GM13977 (cell line): ENCODE data around the gene CDKN1A.
A peak's percentile ranks its signal among the peaks of the same experiment; 100 is the strongest.

Experiments used
- DNase-seq: peaks from one replicate; pipeline ENCODE4 v3.0.0; 2012; ENCODE audit warnings: low spot score
- CTCF ChIP-seq: IDR thresholded peaks from 2 replicates; pipeline ENCODE4 v1.5.1; 2012; ENCODE audit warnings: mild to moderate bottlenecking, control low read depth; ENCODE audit not compliant: insufficient read depth; ENCODE audit errors: extremely low read depth, missing control alignments
- in situ Hi-C: fragments of 300-500 bp; cut with MboI; formaldehyde crosslinking; loops from one replicate; pipeline ENCODE4 v1.12.0; 2022; ENCODE audit warnings: low sequenced_read_pairs, low pct_unique_long_range_greater_than_20kb, mixed read lengths, inconsistent platforms; ENCODE audit not compliant: unreplicated experiment

The CDKN1A gene

GRCh38 chr6:36676141-36677058 is 2.1 kb upstream of the CDKN1A start:
- TF ChIP-seq CTCF = no peak
- no peak for DNase-seq
- in situ Hi-C loops = no loop called here

- no peak for DNase-seq
- no peak for TF ChIP-seq CTCF
- in situ Hi-C loops = no loop called here
Measured at GRCh38 chr6:36677059-36677749, 1.3 kb upstream of the CDKN1A start.

GRCh38 chr6:36677753-36678487 is 594 bp upstream of the CDKN1A start:
- DNase-seq = no peak
- in situ Hi-C loops = no loop called here
- no peak for TF ChIP-seq CTCF

GRCh38 chr6:36679043-36679833 is 724 bp downstream of the CDKN1A start:
- in situ Hi-C loops = no loop called here
- no peak for TF ChIP-seq CTCF
- DNase-seq = no peak

GRCh38 chr6:36682328-36683144 is 4.0 kb downstream of the CDKN1A start:
- in situ Hi-C loops = loop anchor here (5.0 kb wide), 1 partner anchor 60 kb away; no protein-coding TSS in a partner anchor
- DNase-seq = peak; percentile 57
- TF ChIP-seq CTCF = no peak
